Frontal cortex (tissue), 4 donors: ENCODE results near the gene SRSF10. TPM values are rescaled to one million over a fixed set of nuclear protein-coding genes. Genes with fewer than 3 reads are reported as not detected.
"Not testable (repeated sequence)": the region's sequence is repeated elsewhere in the genome, so short reads cannot be mapped to it uniquely, and the experiment has no call there.

ENCODE experiments used
- DNase-seq, 2 donors: peaks; one replicate each; pipeline ENCODE4 v3.0.0; 2012; ENCODE audit warnings: low spot score in 2 of 2
- FAIRE-seq: peaks from 2 replicates; lab custom pipeline; 2012; peaks lifted over from hg19 to GRCh38; lab: Jason Lieb, UNC
- total RNA-seq: library from RNA; depleted of rRNA; stranded (reverse); fragments of >200 nt; gene quantifications from one replicate; pipeline ENCODE4 v1.2.3, GENCODE V29; 2014
- donor health status: control.
- donor health status: control.
- donor health status: control.

Gene SRSF10
- total RNA-seq, 1 donor from 2014 or later = 106 TPM

DNA sequence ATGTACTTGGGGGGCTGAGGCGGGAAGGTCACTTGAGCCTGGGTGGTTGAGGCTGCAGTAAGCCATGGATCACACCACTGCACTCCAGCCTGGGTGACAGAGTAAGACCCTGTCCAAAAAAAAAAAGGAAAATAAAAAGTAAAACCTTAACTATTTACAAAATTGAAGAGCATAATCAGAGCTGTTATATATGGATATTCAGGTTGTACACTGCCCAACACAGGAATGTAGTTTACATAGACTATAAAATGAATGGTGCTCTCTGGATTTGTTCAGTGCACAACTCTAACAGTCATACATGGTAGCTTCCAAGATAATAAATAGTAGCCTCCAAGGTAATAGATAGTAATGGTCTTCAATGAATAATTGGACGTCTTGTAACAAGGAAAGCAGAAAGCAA is 22.6 kb upstream of the SRSF10 start:
- no peak for FAIRE-seq
- DNase-seq = no peak

DNA sequence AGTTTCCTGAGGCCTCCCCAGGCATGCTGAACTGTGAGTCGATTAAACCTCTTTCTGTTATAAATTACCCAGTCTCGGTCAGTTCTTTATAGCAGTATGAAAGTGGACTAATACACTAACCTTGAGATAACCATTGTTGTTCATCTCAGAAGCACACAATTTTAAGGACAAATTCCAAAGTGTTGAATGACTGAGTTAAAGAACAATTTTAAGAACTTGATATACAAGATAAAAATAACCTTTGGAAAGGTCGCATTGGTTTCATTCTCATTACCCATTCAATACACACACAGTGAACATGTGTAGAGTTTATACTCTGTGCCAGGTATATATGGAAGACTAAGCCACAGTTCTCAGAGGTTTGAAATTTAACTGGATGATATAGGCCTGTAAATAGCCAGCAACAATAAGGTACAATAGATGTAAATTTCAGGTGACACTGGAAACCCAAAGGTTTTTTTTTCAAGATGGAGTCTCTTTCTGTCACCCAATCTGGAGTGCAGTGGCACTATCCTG is 19.1 kb upstream of the SRSF10 start:
- FAIRE-seq (no peak), DNase-seq (no peak)

DNA sequence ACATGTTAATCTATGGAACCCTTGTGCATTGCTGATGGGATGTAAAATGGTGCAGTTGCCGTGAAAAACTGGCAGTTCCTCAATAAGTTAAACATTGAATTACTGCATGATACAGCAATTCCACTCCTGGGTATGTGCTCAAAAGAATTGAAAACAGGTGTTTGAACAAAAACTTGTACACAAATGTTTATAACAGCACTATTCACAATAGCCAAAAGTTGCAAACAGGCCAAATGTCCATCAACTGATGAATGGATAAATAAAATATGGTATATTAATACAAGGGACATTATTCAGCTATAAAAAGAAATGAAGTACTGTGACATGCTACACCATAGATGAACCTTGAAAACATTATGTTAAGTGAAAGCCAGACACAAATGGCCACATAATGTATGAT is 17.7 kb upstream of the SRSF10 start:
- no peak for FAIRE-seq

DNA sequence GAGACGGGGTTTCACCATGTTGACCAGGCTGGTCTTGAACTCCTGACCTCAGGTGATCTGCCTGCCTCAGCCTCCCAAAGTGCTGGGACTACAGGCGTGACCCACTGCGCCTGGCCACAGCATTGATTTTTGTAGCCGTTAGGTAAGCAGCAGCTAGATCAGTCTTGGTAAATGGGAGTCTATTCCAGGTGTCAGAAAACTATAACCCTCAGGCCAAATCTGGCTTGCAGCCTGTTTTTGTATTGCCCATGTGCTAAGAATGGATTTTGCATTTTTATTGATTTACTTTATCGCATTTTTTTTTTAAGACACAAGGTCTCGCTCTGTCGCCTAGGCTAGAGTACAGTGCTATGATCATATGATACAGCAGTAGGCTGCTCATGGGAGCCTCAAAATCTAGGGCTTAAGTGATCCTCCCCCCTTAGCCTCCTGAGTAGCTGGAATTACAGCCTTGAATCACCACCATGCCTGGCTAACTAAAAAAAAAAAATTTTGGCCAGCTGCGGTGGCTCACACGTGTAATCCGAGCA is 16.6 kb upstream of the SRSF10 start:
- no peak for DNase-seq
- no peak for FAIRE-seq

More for the DNA sequence above, 17.7 kb upstream of the SRSF10 start:
- no peak for DNase-seq

DNA sequence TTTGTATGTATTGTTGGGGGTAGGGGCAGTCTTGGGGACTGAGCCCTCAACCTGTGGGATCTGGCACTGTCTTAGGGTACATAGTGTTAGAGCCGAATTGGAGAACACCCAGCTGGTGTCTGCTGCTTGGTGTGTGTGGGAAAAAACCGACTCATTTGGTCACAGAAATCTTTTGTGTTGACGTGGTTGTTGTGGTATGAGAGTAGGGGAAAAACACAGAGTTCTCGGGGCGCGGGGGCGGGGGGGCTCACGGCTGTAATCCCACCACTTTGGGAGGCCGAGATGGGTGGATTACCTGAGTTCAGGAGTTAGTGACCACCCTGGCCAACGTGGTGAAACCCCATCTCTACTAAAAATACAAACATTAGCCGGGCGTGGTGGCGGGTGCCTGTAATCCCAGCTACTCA is 15.3 kb upstream of the SRSF10 start:
- no peak for FAIRE-seq
- DNase-seq = no peak

DNA sequence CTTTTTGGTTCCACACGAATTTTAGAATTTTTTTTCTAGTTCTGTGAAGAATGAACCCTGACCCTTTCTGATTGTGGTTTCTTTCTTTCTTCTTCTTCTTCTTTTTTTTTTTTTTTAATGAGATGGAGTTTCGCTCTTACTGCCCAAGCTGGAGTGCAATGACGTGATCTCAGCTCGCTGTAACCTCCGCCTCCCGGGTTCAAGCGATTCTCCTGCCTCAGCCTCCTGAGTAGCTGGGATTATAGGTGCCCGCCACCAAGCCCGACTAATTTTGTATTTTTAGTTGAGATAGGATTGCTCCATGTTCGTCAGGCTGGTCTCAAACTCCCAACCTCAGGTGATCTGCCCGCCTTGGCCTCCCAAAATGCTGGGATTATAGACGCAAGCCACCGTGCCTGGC is 11.9 kb upstream of the SRSF10 start:
- not testable (repeated sequence) for DNase-seq, FAIRE-seq

DNA sequence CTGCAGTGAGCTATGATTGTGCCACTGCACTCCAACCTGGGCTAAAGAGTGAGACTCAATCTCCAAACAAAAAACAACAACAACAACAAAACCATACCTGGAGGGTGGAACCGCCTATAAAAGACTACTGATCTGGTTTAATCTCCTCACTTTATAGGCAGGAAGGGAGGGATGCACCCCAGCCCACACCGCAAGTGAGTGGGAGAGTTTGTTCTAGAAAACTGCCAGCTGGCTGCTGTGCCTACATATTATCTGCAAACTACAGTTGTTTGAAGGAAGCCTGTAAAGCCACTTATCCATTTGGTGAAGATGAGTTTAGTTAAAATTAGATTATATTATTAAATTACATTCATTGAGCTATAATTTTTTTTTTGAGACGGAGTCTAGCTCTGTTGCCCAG is 9.1 kb upstream of the SRSF10 start:
- DNase-seq (no peak), FAIRE-seq (no peak)

DNA sequence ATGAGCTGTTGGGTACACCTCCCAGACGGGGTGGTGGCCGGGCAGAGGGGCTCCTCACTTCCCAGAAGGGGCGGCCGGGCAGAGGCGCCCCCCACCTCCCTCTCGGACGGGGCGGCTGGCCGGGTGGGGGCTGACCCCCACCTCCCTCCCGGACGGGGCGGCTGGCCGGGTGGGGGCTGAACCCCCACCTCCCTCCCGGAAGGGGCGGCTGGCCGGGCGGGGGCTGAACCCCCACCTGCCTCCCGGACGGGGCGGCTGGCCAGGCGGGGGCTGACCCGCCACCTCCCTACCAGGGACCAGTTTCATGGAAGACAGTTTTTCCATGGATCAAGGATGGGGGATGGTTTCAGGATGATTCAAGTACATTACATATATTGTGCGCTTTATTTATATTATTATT is 6.9 kb upstream of the SRSF10 start:
- FAIRE-seq, DNase-seq: not testable (repeated sequence)

DNA sequence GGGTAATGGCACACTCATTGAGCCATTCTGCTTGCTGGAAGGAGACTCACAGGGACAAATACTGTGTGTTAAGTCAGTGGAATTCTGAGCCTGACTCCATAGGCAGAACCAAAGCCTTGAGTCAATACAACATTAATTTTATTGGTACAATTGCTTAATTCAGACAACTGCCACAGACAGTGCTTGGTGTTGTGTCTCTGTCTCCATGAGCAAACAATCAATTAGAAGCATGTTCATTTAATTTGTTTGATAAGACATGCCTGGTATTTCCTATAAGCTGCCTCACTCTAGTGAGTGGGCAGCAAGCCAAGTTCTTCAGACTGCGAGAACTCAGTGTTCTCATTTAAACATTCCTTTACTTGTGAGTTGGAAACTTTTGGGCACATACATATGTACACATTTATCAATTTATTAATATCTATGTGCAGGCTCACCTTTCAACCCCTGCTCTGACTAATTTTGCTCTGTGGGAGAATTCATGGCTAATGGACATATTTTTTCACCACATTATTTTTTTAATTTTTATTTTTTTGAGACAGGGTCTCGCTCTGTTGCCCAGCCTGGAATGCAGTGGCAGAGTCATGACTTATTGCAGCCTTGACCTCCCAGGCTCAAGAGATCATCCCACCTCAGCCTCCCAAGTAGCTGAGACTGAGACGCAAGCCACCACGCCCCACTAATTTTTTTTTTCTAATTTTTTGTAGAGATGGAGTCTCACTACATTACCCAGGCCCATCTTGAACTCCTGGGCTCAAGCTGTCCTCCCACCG is 4.5 kb upstream of the SRSF10 start:
- FAIRE-seq (no peak), DNase-seq (no peak)

DNA sequence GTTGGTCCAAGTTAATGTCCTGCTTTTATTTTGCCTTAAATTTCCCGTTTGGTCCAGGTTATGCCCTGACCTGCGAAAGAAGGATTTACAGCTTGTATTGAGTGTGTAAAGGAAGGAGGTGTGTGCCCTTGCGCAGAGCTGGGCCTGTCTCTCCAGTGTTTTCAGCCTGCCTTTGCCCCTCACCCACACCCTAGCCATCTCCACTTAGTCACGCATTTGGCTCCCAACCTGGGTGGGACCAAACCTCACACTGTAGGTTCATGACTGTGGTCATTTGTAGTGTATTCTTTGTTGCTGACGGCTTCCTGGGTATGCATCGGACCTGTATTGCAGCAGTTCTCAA is 572 bp upstream of the SRSF10 start:
- no peak for FAIRE-seq
- peak in 1 of 2 donors; percentile 46 for DNase-seq

DNA sequence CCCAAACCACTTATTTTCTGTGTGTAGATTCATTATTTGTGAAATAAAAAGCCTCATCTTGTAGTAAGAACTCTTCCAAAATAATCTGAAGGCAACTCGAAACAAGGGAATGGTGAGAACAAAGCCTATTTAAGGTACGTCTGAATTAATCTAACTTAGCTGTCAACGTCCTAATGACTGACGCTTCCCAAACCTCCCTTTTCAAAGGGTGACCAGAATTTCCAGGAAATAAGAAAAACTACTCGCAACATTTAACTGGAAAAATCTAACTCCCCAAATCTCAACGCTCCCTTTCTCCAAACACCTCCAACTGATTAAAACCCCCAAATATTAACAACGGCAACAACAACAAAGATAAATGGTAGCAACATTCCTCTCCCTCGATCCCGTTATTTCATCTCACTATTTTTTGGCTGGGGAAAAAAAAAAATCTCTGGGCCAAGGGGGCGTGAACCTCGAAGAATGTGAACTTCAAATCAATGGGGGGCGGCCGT is 693 bp downstream of the SRSF10 start:
- no peak for DNase-seq
- FAIRE-seq = no peak

DNA sequence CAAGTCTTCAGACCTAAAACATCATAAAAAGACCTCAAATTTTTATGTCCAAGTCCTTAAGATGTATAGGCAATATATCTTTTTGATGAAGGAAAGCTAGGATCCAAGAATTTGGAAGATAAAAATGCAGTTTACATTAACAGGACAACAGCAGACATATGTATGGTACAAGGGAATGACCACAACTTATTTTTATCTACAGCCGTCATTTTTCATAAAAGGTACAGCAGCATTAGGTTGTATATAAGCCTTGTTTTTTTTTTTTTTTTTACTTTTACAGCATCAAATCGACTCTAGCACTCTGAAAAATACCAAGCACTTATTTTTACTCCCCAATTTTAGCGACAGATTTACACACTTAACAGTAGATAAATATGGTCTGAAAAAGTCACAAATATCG is 1.3 kb downstream of the SRSF10 start:
- FAIRE-seq = no peak
- no peak for DNase-seq

DNA sequence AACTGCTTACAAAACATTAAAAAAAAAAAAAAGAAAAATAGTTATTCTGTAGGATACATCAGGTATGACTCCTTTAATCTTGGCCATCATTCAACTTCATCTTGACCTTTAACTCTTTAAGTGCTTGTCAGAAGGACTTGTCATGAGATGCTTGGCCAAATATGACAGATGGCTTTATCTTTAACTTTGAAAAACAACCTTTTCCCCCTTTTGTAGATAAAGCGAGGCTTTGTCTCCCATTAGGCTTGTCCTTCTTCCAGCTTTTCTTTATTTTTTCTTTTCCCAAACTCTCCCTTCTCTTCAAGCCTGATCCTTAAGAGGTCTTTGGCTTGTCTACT is 2.3 kb downstream of the SRSF10 start:
- DNase-seq (no peak), FAIRE-seq (no peak)

DNA sequence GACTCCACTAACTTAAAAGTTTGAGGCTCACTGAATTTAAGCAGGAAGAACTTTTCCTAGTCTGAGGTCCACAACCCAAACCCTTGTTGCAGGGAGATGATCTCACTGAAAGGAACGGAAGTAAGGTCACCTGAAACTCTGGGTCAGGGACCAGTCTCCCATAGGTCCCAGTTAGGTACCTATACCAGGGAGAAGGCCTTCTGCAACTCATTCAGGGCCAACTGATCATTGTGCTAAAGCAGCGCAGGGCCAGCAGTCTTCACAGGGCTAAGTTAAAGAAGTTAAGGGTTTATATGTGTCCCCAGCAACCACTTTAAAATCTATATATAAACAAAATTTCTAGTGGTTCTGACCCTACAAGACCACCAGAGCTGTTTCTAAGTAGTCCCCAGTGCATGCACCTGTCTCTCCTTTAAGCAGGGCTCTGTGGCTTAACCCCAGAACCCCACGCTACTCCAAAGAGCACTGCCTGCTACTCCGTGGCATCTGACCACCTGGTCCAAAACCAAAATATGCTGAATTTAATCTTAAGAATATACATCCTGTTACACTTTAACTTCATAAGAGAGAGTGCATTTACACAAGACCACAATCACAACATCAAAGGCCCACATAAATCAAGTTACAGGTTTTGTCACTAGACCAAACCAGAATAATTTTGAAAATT is 2.8 kb downstream of the SRSF10 start:
- no peak for FAIRE-seq
- DNase-seq = no peak

DNA sequence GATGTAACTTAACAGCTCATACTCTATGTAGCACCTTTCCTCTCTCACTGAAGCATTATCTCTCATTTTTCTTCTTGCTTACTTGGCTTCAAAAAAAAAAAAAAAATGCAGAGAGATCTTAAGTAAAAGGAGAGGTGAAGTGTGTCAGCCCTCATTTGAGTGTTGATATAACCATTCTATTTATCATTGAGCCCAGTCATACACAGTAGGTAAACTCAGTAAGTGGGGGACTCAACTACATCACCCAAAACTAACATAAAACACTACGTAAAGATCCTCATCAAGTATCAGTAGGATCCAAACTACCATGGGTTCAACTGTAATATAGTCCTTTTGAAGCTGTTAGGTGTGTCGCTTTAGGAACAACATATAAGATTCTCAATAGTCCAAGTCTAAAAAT is 12.3 kb downstream of the SRSF10 start:
- DNase-seq (no peak), FAIRE-seq (no peak)

DNA sequence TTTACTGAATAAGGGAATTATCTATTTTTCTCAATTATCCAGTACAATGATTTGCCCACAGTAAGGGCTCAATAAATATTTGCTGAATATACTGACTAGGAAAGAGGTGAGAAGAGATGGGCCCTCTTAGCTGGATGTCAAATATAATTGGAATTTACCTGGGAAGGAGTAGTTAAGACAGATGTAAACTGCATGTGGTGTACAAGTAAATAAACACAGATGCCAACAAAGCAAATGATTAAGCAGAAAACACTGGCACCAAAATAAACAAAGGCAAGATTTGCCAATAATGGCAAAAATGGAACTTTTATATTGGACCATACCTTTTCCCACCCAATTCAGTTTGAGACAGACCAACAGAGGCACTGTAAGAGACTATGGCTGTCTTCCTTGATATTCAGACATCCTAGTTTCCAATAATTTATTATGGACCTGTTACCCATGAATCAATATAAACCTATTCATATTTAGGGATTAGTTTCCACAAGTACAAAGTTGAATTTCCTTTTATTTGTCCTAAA is 13.1 kb downstream of the SRSF10 start:
- no peak for FAIRE-seq
- DNase-seq = no peak

DNA sequence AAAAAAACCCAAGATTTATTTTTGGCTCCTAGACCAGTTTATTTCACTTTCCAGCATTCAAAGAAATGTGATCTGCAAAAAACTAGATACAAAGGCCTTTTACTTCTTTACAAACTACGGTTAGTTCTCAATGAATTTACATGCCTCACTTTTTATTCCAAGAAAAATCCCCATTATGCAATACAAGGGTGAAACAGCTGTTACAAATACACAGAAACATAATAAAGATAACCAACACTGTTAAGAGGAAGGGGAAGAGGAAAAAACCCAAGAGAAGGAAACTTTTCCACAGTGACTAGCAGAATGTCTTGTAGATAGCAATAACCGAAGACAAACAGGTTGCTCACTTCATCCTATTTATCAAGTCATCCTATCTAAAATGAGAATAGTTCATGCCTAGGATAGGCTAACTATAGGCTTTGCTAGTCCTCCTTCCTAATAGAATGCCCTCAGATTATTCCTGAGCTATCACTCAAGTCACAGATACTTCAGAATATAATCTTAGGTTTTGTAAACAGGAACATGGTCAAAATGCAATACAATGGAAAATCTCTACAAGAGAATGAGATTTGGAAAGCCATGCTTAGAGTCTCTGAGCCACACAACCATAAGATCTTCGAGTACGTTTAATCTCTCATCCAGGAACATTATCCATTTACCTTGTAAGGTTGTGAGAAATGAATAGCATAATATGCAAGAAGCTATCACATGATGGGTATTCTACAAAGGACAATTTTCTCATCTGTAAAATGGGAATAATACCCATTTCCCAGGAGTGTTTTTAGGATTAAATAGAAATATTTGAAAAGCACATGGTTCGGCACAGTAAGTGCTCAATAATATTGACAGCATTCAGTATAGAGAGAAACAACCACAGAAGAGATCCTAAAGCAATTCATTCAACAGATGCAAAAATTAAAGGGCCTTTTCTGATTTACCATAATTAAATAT is 15.1 kb downstream of the SRSF10 start:
- no peak for FAIRE-seq

DNA sequence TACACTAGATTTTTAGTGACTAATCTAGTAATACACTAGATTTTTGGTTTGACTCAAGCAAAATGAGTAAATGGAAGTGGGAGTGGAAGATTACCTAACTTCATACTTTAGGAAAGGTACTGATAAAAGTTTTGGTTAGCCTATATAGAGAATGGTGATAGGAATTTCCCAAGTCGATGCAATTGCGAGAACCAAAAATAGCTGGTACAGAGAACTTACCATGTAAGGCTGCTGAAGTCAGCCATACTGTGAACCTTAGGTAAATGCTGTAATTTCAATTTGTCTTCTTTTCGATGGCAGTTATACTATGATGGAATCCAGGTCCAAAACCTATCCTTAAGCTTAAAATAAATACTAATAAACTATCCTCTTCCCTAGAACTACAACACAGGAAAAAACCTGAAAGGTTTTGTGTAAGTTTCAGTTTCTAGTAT is 15.9 kb downstream of the SRSF10 start:
- DNase-seq (no peak), FAIRE-seq (no peak)

More for the DNA sequence above, 15.1 kb downstream of the SRSF10 start:
- DNase-seq = no peak

DNA sequence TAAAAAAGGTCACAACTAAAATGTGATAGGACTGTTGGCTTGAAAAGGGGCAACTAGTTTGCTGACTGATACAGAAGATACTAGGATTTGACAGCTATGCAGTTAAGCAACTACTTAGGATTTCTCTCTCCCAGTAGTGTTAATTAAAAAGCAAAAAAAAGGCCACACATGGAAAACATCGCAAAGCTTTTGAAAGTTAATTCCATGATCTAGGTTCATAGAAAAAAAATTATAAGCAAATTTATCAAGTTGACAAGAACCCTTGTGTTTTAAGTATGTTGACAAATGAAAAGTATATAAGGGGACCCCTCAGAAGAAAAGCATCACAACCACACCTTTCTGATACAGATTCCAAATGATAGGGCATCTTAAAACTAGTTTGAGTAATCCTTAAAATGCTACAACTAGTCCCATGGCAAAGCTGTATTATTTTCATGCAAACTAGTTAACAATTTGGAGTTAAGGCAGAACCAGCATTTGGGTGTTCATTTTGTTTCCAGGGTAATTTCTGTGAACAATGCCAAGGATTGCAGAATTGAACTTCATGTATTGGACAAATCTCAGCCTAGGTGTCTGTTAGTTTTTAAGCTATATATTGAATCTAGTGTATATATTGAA is 16.4 kb downstream of the SRSF10 start:
- DNase-seq (no peak), FAIRE-seq (no peak)
